HepG2 (cell line): ENCODE results near the gene CBX2. TPM values are rescaled to one million over a fixed set of nuclear protein-coding genes. Genes with fewer than 3 reads are reported as not detected.
A peak's percentile ranks its signal among the peaks of the same experiment; 100 is the strongest.

ENCODE experiments used
- CHD4 ChIP-seq: fragments of 200-600 bp; sonication (generic); IDR thresholded peaks from 2 replicates; pipeline ENCODE4 v1.7.0; 2017; ENCODE audit warnings: mild to moderate bottlenecking, low read length, borderline replicate concordance
- EED ChIP-seq: sonication (generic); formaldehyde crosslinking; IDR thresholded peaks from 2 replicates; pipeline ENCODE4 v1.5.0; 2020; ENCODE audit warnings: mild to moderate bottlenecking, missing genetic modification reagents
- NR3C1 ChIP-seq: sonication (generic); formaldehyde crosslinking; IDR thresholded peaks from 2 replicates; pipeline ENCODE4 v1.4.0; 2020; ENCODE audit warnings: missing genetic modification reagents
- SP4 ChIP-seq: sonication (generic); formaldehyde crosslinking; IDR thresholded peaks from 2 replicates; pipeline ENCODE4 v1.8.1; 2023; ENCODE audit warnings: mild to moderate bottlenecking, missing genetic modification reagents
- STAG1 ChIP-seq: sonication (generic); formaldehyde crosslinking; IDR thresholded peaks from 2 replicates; pipeline ENCODE4 v1.4.0; 2020; ENCODE audit warnings: missing genetic modification reagents
- ZBTB38 ChIP-seq: sonication (generic); formaldehyde crosslinking; IDR thresholded peaks from 2 replicates; pipeline ENCODE4 v1.5.1; 2020; ENCODE audit warnings: mild to moderate bottlenecking, missing genetic modification reagents
- ZNF10 ChIP-seq: sonication (generic); formaldehyde crosslinking; IDR thresholded peaks from 2 replicates; pipeline ENCODE4 v1.4.0; 2020; ENCODE audit warnings: mild to moderate bottlenecking, low read depth, missing genetic modification reagents, borderline replicate concordance
- polyA plus RNA-seq, 8 experiments: library from polyadenylated mRNA; depleted of rRNA in 3 of 8; stranded (reverse) in 7 of 8; unstranded in 1 of 8; fragments of >200 nt; fragmentation: Illumina TruSeq in 4 of 8; extraction: Trizol in 4 of 8; gene quantifications; 2 replicates each; pipeline versions ENCODE4 v1.2.1 to v1.2.3, GENCODE V29; 2011 to 2016; ENCODE audit warnings: low read depth in 4 of 8, missing spikeins in 1 of 8, mixed read lengths in 1 of 8; ENCODE audit not compliant: insufficient read depth in 1 of 8
- total RNA-seq, 5 experiments: library from RNA; depleted of rRNA; stranded (reverse); fragments of >200 nt; fragmentation: Illumina TruSeq; extraction: Trizol; gene quantifications; 2 replicates each; pipeline ENCODE4 v1.2.3, GENCODE V29; 2016; ENCODE audit warnings: low read depth in 1 of 5
- TF ChIP-seq, protein P1 (sequence below): sonication (generic); formaldehyde crosslinking; conservative IDR thresholded peaks from 2 replicates; pipeline ENCODE4 v1.8.0; 2022; ENCODE audit warnings: low read depth, missing genetic modification reagents
- TF ChIP-seq, protein P2 (sequence below), 2 experiments: sonication (generic) in 1 of 2; formaldehyde crosslinking in 1 of 2; IDR thresholded peaks; 2 replicates each; pipeline versions ENCODE4 v1.6.1 to v1.9.0; 2014 to 2022; ENCODE audit warnings: antibody characterized with exemption in 1 of 2, borderline replicate concordance in 1 of 2, inconsistent platforms in 1 of 2, low read depth in 1 of 2, missing genetic modification reagents in 1 of 2
- TF ChIP-seq, protein P3 (sequence below): sonication (generic); formaldehyde crosslinking; IDR thresholded peaks from 2 replicates; pipeline ENCODE4 v1.5.1; 2020; ENCODE audit warnings: mild to moderate bottlenecking, missing genetic modification reagents, moderate library complexity
- TF ChIP-seq, protein P4 (sequence below): sonication (generic); formaldehyde crosslinking; conservative IDR thresholded peaks from 2 replicates; pipeline ENCODE4 v1.4.0; 2020; ENCODE audit warnings: mild to moderate bottlenecking, missing genetic modification reagents, moderate library complexity

The CBX2 gene
- total and polyA plus RNA-seq, 2 of the 13 experiments (the other 11 are each of a cell fraction or from before 2014, with no cell fraction given), result 14.5 to 31.1 TPM

DNA sequence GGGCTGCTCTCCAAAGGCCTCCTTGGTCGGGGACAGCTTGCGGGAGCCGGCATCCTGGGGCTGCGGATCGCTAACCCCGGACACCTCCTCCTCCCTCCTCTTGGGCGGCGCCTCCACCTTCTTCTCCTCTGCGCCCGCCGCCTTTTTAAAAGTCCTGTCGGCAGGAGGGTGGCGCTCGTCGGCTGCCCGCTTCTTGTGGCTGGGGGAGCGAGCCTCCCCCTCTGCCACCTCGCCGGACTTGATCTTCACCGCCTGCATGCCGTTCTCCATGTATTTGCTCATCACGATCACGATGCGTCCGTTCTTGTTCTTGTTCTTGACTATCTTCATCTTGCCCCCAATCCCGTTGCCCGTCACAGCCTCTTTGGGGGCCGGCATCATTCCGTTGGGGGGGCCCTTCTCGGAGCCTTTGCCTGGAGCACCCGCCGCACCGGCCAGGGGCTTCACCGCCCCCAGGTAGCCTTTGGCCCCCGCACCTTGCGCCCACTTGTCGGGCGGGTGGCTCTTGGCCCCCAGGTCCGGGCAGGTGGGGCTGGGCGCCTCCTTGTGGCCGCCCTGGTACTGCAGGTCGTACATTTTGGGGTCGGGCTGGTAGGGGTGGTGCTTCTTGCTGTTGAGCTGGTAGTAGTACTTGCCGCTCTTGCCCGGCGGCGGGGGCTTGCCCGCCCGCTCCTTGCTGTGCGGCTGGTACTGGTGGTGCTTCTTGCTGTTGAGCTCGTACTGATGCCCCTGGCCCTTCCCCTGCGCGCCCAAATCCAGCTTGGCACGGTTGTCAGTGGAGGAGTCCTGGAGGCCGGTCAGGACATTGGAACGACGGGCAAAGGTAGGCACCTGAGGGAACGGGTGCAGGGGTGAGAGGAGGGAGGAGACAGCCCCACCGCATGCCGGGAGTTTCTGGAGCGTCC lies 56.9 kb downstream of the CBX2 start (continued):
- TF ChIP-seq, protein P1, sequence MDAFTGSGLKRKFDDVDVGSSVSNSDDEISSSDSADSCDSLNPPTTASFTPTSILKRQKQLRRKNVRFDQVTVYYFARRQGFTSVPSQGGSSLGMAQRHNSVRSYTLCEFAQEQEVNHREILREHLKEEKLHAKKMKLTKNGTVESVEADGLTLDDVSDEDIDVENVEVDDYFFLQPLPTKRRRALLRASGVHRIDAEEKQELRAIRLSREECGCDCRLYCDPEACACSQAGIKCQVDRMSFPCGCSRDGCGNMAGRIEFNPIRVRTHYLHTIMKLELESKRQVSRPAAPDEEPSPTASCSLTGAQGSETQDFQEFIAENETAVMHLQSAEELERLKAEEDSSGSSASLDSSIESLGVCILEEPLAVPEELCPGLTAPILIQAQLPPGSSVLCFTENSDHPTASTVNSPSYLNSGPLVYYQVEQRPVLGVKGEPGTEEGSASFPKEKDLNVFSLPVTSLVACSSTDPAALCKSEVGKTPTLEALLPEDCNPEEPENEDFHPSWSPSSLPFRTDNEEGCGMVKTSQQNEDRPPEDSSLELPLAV, result no peak
- TF ChIP-seq CHD4, result peak; percentile 59; the same call in 1 of the 2 replicates
- no peak for TF ChIP-seq ZNF10 (CRISPR knock-in tag)
- 0 out of 2 replicates have a peak, but pooled peaks have one; percentile 7 for TF ChIP-seq NR3C1 (CRISPR knock-in tag)
- TF ChIP-seq, protein P2, sequence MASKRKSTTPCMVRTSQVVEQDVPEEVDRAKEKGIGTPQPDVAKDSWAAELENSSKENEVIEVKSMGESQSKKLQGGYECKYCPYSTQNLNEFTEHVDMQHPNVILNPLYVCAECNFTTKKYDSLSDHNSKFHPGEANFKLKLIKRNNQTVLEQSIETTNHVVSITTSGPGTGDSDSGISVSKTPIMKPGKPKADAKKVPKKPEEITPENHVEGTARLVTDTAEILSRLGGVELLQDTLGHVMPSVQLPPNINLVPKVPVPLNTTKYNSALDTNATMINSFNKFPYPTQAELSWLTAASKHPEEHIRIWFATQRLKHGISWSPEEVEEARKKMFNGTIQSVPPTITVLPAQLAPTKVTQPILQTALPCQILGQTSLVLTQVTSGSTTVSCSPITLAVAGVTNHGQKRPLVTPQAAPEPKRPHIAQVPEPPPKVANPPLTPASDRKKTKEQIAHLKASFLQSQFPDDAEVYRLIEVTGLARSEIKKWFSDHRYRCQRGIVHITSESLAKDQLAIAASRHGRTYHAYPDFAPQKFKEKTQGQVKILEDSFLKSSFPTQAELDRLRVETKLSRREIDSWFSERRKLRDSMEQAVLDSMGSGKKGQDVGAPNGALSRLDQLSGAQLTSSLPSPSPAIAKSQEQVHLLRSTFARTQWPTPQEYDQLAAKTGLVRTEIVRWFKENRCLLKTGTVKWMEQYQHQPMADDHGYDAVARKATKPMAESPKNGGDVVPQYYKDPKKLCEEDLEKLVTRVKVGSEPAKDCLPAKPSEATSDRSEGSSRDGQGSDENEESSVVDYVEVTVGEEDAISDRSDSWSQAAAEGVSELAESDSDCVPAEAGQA (IDR thresholded peaks at IDR 0.05; ENCODE audit: low read depth), result 0 out of 2 replicates have a peak, but pooled peaks have one; percentile 31
- TF ChIP-seq, protein P2 (CRISPR knock-in tag; IDR thresholded peaks at IDR 0.05; ENCODE audit: borderline replicate concordance), result no peak
- peak; percentile 99 for TF ChIP-seq ZBTB38 (CRISPR knock-in tag)
- TF ChIP-seq, protein P3, sequence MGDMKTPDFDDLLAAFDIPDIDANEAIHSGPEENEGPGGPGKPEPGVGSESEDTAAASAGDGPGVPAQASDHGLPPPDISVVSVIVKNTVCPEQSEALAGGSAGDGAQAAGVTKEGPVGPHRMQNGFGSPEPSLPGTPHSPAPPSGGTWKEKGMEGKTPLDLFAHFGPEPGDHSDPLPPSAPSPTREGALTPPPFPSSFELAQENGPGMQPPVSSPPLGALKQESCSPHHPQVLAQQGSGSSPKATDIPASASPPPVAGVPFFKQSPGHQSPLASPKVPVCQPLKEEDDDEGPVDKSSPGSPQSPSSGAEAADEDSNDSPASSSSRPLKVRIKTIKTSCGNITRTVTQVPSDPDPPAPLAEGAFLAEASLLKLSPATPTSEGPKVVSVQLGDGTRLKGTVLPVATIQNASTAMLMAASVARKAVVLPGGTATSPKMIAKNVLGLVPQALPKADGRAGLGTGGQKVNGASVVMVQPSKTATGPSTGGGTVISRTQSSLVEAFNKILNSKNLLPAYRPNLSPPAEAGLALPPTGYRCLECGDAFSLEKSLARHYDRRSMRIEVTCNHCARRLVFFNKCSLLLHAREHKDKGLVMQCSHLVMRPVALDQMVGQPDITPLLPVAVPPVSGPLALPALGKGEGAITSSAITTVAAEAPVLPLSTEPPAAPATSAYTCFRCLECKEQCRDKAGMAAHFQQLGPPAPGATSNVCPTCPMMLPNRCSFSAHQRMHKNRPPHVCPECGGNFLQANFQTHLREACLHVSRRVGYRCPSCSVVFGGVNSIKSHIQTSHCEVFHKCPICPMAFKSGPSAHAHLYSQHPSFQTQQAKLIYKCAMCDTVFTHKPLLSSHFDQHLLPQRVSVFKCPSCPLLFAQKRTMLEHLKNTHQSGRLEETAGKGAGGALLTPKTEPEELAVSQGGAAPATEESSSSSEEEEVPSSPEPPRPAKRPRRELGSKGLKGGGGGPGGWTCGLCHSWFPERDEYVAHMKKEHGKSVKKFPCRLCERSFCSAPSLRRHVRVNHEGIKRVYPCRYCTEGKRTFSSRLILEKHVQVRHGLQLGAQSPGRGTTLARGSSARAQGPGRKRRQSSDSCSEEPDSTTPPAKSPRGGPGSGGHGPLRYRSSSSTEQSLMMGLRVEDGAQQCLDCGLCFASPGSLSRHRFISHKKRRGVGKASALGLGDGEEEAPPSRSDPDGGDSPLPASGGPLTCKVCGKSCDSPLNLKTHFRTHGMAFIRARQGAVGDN, result peak; percentile 58
- 0 out of 2 replicates have a peak, but pooled peaks have one; percentile 41 for TF ChIP-seq SP4
- TF ChIP-seq, protein P4, sequence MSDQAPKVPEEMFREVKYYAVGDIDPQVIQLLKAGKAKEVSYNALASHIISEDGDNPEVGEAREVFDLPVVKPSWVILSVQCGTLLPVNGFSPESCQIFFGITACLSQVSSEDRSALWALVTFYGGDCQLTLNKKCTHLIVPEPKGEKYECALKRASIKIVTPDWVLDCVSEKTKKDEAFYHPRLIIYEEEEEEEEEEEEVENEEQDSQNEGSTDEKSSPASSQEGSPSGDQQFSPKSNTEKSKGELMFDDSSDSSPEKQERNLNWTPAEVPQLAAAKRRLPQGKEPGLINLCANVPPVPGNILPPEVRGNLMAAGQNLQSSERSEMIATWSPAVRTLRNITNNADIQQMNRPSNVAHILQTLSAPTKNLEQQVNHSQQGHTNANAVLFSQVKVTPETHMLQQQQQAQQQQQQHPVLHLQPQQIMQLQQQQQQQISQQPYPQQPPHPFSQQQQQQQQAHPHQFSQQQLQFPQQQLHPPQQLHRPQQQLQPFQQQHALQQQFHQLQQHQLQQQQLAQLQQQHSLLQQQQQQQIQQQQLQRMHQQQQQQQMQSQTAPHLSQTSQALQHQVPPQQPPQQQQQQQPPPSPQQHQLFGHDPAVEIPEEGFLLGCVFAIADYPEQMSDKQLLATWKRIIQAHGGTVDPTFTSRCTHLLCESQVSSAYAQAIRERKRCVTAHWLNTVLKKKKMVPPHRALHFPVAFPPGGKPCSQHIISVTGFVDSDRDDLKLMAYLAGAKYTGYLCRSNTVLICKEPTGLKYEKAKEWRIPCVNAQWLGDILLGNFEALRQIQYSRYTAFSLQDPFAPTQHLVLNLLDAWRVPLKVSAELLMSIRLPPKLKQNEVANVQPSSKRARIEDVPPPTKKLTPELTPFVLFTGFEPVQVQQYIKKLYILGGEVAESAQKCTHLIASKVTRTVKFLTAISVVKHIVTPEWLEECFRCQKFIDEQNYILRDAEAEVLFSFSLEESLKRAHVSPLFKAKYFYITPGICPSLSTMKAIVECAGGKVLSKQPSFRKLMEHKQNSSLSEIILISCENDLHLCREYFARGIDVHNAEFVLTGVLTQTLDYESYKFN (CRISPR knock-in tag), result 0 out of 2 replicates have a peak, but pooled peaks have one; percentile 21
- TF ChIP-seq STAG1 (CRISPR knock-in tag), result peak; percentile 78
- TF ChIP-seq EED (CRISPR knock-in tag), result peak; percentile 64; the same call in 1 of the 2 replicates
